Peyer's patch (tissue), 4 donors: ENCODE data around the gene EHD4. TPM values are rescaled to one million over a fixed set of nuclear protein-coding genes. Genes with fewer than 3 reads are reported as not detected.

Experiments
- DNase-seq, 3 donors: peaks; one replicate each; pipeline ENCODE4 v3.0.0-alpha.2; 2017 to 2019
- H3K27ac ChIP-seq, 4 donors: fragments of 200-600 bp; sonication (generic); one replicate each; pipeline ENCODE4 v1.5.1; 2016 to 2019
- H3K27me3 ChIP-seq, 2 donors: fragments of 200-600 bp; sonication (generic); one replicate each; pipeline ENCODE4 v1.5.1; 2019
- H3K36me3 ChIP-seq, 3 donors: fragments of 200-600 bp; sonication (generic); one replicate each; pipeline ENCODE4 v1.5.1; 2016 to 2019
- H3K4me1 ChIP-seq, 4 donors: fragments of 200-600 bp; sonication (generic); one replicate each; pipeline ENCODE4 v1.5.1; 2016 to 2019
- H3K4me3 ChIP-seq, 4 donors: fragments of 200-600 bp; sonication (generic); 1 replicate in 3 of 4; 2 replicates in 1 of 4; pipeline ENCODE4 v1.5.1; 2016 to 2019; ENCODE audit warnings: mild to moderate bottlenecking in 1 of 4
- H3K9me3 ChIP-seq, 4 donors: fragments of 200-600 bp; sonication (generic); one replicate each; pipeline ENCODE4 v1.5.1; 2016 to 2019; ENCODE audit warnings: mild to moderate bottlenecking in 1 of 4
- CTCF ChIP-seq, 6 experiments: fragments of 450-650 bp in 4 of 6; fragments of 200-600 bp in 2 of 6; sonication (generic) in 1 of 6; IDR thresholded peaks; one replicate each; pipeline ENCODE4 v1.5.1; 2017 to 2019; ENCODE audit warnings: antibody characterized with exemption in 6 of 6, mild to moderate bottlenecking in 3 of 6, moderate library complexity in 1 of 6
- POLR2A ChIP-seq, 2 donors: fragments of 450-650 bp; IDR thresholded peaks; one replicate each; pipeline ENCODE4 v1.5.1; 2017; ENCODE audit warnings: antibody characterized with exemption in 2 of 2, mild to moderate bottlenecking in 2 of 2, moderate library complexity in 2 of 2
- total RNA-seq, 4 donors: library from RNA; depleted of rRNA; stranded (reverse); fragments of >200 nt; gene quantifications; one replicate each; pipeline ENCODE4 v1.1.0, GENCODE V29; 2016

EHD4 gene
- total RNA-seq, 4 donors from 2014 or later = 23.1 to 53.9 (median 34.9) TPM

GRCh38 chr15:41913256-41913655 lies 59.1 kb downstream of the EHD4 start:
- no peak overlapping the region for H3K4me3 ChIP-seq
- no peaks in the 10 kb centered on the region for H3K27me3 ChIP-seq
- DNase-seq = no peak
- H3K27ac ChIP-seq = no peak overlapping the region
- H3K9me3 ChIP-seq = no peaks in the 10 kb centered on the region
- H3K36me3 ChIP-seq = peaks cover 0 to 26% (median 0%) of the 10 kb centered on the region in 3 donors
- TF ChIP-seq POLR2A (IDR thresholded peaks at IDR 0.05) (no peak), CTCF (IDR thresholded peaks at IDR 0.05) (no peak)
- H3K4me1 ChIP-seq = peaks cover 0 to 11% (median 0%) of the 10 kb centered on the region in 4 donors

- H3K27ac ChIP-seq = no peak overlapping the region
These were observed 60.5 kb downstream of the EHD4 start for GRCh38 chr15:41911691-41912345.

GRCh38 chr15:41908736-41909461 lies 63.5 kb downstream of the EHD4 start:
- H3K27ac ChIP-seq = no peak overlapping the region
- H3K4me1 ChIP-seq = no peaks in the 10 kb centered on the region
- no peak overlapping the region for H3K4me3 ChIP-seq
- H3K27me3 ChIP-seq = no peaks in the 10 kb centered on the region
- no peak for DNase-seq
- no peak for TF ChIP-seq POLR2A (IDR thresholded peaks at IDR 0.05)
- TF ChIP-seq CTCF (IDR thresholded peaks at IDR 0.05) = no peak
- no peaks in the 10 kb centered on the region for H3K9me3 ChIP-seq
- H3K36me3 ChIP-seq = peaks cover 0 to 43% (median 0%) of the 10 kb centered on the region in 3 donors

More at GRCh38 chr15:41911691-41912345, 60.5 kb downstream of the EHD4 start:
- H3K4me1 ChIP-seq = no peaks in the 10 kb centered on the region
- H3K36me3 ChIP-seq = peaks cover 0 to 32% (median 0%) of the 10 kb centered on the region in 3 donors
- no peaks in the 10 kb centered on the region for H3K27me3 ChIP-seq
- no peak for TF ChIP-seq CTCF (IDR thresholded peaks at IDR 0.05)
- no peak for TF ChIP-seq POLR2A (IDR thresholded peaks at IDR 0.05)
- DNase-seq = peak in 1 of 3 donors; percentile 32
- H3K9me3 ChIP-seq = no peaks in the 10 kb centered on the region
- H3K4me3 ChIP-seq = no peak overlapping the region

- Histone ChIP-seq H3K36me3 (peaks cover 0 to 41% (median 0%) of the 10 kb centered on the region in 3 donors), H3K27ac (no peak overlapping the region), H3K9me3 (no peaks in the 10 kb centered on the region), H3K4me1 (no peaks in the 10 kb centered on the region), H3K4me3 (no peak overlapping the region), H3K27me3 (no peaks in the 10 kb centered on the region)
- no peak for DNase-seq
- TF ChIP-seq POLR2A (IDR thresholded peaks at IDR 0.05) (no peak), CTCF (IDR thresholded peaks at IDR 0.05) (no peak)
These were observed 65.2 kb downstream of the EHD4 start for GRCh38 chr15:41907141-41907540.

- H3K4me1 ChIP-seq = no peaks in the 10 kb centered on the region
- peaks cover 0 to 36% (median 0%) of the 10 kb centered on the region in 3 donors for H3K36me3 ChIP-seq
- no peak overlapping the region for H3K27ac ChIP-seq
- no peaks in the 10 kb centered on the region for H3K9me3 ChIP-seq
- no peak overlapping the region for H3K4me3 ChIP-seq
- H3K27me3 ChIP-seq = no peaks in the 10 kb centered on the region
- DNase-seq = no peak
- TF ChIP-seq POLR2A (IDR thresholded peaks at IDR 0.05) = no peak
- no peak for TF ChIP-seq CTCF (IDR thresholded peaks at IDR 0.05)
These were observed 65.7 kb downstream of the EHD4 start for GRCh38 chr15:41906608-41907007.
